Measurements from ENCODE around the gene AGPAT4.

DNA sequence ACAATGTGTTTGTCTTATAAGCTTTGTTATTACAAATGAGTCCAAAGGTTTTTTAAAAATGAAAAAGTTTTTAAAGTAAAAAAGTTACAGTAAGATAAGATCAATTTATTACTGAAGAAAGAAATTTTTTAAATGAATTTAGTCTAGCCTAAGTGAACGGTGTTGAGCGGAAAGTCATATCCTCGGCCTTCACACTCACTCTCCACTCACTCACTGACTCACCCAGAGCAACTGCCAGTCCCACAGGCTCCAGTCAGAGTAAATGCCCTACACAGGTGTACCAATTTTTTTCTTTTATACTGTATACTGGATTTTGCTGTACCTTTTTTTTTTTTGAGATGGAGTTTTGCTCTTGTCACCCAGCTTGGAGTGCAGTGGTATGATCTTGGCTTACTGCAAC is 42.7 kb upstream of the AGPAT4 start:
- TF ChIP-seq, protein P1, sequence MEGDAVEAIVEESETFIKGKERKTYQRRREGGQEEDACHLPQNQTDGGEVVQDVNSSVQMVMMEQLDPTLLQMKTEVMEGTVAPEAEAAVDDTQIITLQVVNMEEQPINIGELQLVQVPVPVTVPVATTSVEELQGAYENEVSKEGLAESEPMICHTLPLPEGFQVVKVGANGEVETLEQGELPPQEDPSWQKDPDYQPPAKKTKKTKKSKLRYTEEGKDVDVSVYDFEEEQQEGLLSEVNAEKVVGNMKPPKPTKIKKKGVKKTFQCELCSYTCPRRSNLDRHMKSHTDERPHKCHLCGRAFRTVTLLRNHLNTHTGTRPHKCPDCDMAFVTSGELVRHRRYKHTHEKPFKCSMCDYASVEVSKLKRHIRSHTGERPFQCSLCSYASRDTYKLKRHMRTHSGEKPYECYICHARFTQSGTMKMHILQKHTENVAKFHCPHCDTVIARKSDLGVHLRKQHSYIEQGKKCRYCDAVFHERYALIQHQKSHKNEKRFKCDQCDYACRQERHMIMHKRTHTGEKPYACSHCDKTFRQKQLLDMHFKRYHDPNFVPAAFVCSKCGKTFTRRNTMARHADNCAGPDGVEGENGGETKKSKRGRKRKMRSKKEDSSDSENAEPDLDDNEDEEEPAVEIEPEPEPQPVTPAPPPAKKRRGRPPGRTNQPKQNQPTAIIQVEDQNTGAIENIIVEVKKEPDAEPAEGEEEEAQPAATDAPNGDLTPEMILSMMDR (IDR thresholded peaks at IDR 0.05), result no peak
- no peak for TF ChIP-seq EZH2 (IDR thresholded peaks at IDR 0.05; ENCODE audit: borderline replicate concordance, insufficient read depth, low read depth, low read length, poor library complexity, severe bottlenecking)

Measured in B cell (primary cell).